GM18508 (cell line): ENCODE data around the gene TAF11L13.

Source experiments
- ATAC-seq: cut with Tn5 transposase; IDR thresholded peaks from one replicate; pipeline ENCODE4 v1.9.1; 2021; ENCODE audit warnings: moderate number of reproducible peaks; ENCODE audit not compliant: insufficient read depth, unreplicated experiment

TAF11L13 gene

GRCh38 chr5:17678751-17679324, 47.0 kb downstream of the TAF11L13 start:
- ATAC-seq: no peak

- no peak for ATAC-seq
These were observed 47.8 kb downstream of the TAF11L13 start for GRCh38 chr5:17679597-17680203.

- ATAC-seq: no peak
These were observed 48.8 kb downstream of the TAF11L13 start for GRCh38 chr5:17680737-17681136.
